ENCODE data around the gene RAB9A. TPM values are rescaled to one million over a fixed set of nuclear protein-coding genes. Genes with fewer than 3 reads are reported as not detected.

Gene RAB9A
- total RNA-seq, 1 experiment from 2014 or later, result 62.5 TPM

Other genes with a start within 250 kb of the RAB9A start
- gene EGFL6, start 119.5 kb upstream of the RAB9A start, total RNA-seq (2014; rRNA removed; shearing (Covaris generic)), result 3.7 and 9.5 TPM in 2 replicates
- 0.81 and 2.3 TPM in 2 replicates for gene TCEANC, start 36.0 kb upstream of the RAB9A start, total RNA-seq (2014; rRNA removed; shearing (Covaris generic))
- 17.2 and 17.6 TPM in 2 replicates for gene TRAPPC2, start 45.5 kb downstream of the RAB9A start, total RNA-seq (2014; rRNA removed; shearing (Covaris generic))
- gene OFD1, start 45.6 kb downstream of the RAB9A start, total RNA-seq (2014; rRNA removed; shearing (Covaris generic)), result 17.0 and 26.9 TPM in 2 replicates
- 145 and 154 TPM in 2 replicates for gene GPM6B, start 128.0 kb downstream of the RAB9A start, total RNA-seq (2014; rRNA removed; shearing (Covaris generic))

All from G401 (cell line).